GM21529 (cell line): ENCODE results near the gene LDLRAD3.

Source experiments
- ATAC-seq: cut with Tn5 transposase; IDR thresholded peaks from one replicate; pipeline ENCODE4 v1.9.1; 2021; ENCODE audit not compliant: unreplicated experiment

Gene LDLRAD3

DNA sequence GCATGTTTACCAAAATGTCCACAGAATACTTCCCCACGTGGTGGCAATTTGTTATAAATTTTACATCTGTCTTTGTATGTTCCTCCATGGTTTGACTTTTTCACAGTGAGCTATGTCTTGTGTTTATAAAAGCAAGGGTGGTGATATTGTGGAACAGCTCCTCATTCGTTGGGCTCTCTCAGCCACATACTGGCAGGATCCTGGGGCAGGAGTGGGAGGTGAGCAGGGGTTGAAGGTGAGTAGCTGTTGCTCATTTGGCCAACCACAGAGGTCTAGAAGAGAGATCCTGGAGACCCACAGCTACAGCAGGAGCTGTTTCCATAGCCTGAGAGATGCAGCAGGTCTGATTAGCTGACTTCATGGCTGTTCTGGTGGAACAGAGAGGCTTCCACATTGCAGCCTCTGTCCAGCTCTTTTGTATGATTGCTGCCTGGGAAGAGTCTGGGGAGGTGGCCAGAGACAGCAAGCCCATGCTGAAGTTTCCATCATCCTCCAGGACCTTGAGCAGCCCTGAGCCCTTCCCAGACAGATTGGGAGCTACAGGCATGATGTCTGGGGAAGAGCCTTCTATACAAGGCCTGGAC is 128.1 kb downstream of the LDLRAD3 start:
- ATAC-seq: no peak

DNA sequence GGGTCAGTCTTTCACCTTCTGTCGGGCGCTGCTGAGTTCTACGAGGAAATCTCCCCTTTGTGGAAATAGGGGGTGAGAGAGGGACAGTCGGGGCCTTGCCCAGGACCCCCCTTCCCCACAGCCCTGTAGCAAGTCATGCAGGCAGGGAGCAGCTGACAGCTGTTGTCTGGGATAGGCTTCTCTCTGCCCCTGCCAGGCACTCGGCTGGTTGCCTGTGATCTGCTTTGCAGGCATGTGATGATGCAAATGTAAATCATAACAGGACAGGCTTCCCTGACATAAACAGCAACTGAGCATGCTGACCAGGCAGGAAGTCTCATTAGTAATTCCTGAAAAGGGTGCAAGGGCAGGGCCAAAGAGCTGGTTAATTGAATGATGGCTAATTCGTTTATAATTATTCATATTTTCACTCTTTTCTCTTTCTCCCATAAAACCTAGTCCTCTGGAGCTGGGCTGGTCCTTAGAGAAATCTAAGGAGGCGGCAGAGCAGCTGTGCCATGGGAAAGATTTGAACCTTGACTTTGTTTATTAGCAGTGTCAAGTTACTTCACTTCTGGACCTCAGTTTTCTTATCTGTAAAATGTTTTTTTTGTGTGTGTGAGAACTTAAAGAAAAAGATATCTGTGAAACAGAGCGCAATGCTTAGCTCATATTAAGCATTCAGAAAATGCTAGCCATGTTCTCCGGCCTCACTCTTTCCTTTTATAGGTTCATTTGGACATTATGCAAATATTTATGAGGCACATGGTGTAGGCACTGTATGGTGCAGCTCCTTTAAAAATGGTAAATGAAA is 129.7 kb downstream of the LDLRAD3 start:
- ATAC-seq: no peak

DNA sequence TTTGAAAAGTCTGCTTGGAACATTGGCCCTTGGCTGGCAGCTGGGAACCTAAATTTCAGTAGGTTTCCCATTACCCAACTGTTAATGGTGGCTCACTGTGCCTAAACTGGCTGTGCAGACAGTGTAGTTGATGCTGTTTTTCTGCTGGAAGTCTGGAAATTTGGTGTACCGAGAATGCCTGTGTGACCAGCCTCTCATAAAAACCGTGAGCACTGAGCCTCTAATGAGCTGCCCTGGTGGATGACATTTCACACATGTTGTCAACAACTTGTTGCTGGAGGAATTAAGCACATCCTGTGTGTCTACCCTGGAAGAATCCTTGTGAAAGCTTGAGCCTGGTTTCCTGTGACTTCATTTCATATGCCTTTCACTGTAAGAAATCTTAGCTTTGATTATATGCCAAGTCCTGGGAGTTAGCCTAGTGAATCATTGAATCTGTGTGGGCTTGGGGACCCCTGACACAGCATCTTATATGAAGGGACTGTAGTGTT is 131.1 kb downstream of the LDLRAD3 start:
- ATAC-seq: no peak

DNA sequence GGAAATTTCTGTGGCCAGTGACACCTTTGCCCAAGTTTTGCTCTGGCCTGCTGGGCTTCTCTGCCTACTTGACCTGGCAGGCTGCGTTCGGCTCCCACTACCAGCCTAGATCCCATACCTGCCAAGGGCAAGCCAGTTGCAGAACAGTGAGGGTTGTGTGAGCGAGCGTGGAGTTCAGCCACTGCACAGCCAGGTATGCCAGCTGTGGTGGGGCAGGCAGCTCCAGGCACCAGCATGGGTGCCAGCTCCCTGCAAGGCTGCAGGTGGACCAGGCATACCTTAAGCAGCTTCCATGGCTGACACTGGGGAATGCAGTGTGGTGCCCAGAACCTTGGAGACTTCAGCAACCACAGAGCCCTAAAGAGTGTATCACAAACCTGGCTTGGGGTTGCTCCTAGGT is 133.5 kb downstream of the LDLRAD3 start:
- ATAC-seq: no peak

DNA sequence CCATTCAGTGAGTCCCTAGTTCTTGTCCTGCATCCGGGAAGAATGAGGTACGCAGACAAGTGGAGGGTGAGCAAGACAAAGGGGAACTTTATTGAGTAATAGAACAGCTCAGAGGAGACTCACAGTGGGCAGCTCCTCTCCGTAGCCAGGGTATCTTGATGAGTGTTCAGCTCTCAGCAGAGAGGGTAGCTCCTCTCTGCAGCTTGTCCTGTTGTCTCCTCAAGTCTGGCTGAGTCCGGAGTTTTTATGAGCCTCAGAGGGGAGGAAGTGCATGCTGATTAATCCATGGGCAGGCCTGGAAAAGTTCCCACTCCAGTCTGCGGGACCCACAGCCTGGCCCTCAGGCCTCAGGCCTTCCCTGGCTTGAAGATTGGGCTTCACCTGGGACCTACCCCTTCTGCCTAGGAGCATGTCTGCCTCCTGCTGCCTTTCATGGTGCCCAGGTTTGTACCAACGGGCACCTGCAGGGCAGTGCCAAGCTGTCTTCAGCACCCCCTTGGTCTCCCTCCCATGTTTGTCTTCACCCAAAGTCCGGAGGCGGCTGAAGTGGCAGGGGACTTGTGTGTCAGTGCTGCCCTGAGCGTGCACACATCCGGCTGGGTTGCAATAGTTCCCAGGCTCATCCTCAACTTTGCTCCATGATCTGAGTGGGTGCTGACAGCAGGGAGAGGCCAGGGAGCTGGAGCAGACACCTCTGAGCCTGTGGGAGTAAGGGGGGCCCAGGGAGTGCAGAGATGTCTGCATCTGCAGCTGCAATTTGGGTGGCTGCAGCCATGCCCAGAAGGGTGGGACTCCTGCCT is 134.2 kb downstream of the LDLRAD3 start:
- ATAC-seq: no peak

DNA sequence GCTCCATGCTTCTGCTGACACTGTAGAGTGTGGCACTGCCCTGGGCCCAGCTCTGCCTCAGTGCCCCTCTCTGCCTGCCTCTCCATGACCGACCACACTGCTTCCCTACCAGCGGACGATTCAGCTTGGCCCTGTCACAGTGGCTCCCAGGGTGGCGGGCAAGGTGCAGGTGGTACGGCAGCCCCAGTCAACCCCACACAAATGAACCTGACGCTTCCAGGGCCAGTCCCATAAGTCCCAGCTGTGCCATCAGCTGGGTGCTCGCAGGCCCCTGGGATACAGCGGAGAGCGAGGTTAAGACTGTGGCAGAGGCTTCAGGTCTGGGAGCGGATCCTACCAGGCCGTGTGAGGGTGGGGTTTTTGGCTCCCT is 134.8 kb downstream of the LDLRAD3 start:
- ATAC-seq: no peak

DNA sequence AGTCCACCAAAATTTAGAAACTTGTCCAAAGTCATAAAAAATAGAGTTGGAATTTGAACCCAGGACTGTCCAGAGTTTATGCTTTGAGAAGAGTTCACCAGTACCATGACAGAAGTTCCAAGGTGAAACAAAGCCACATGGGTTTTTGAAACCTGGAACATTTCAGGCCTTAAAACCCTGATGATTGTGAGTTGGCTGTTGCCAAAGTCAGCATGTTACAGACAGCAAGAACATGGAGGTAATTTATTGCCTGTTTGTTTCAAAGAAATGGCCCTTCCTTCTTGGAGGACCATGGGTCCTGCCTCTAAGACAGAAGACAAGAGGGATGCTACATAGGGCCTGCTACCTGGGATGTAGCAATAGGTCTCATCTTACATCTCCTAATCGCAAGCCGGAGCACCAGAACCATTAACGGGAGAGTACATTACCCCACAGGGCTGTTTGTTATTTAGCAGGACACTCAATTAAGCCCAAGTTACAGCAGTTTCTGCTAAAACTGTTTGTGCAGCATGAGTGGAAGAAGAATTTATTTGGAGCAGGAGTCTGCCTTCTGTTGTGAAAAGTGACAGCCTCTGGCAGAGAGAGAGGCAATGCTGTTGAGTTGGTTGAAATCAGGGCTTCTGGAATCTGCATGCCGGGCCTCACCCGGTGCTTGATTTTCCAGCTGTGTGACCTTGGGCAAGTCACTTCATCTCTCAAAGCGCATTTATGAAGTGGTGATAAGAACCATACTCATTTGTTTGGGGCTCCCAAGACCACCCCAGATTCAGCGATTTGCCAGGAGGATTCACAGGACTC is 136.2 kb downstream of the LDLRAD3 start:
- no peak for ATAC-seq

DNA sequence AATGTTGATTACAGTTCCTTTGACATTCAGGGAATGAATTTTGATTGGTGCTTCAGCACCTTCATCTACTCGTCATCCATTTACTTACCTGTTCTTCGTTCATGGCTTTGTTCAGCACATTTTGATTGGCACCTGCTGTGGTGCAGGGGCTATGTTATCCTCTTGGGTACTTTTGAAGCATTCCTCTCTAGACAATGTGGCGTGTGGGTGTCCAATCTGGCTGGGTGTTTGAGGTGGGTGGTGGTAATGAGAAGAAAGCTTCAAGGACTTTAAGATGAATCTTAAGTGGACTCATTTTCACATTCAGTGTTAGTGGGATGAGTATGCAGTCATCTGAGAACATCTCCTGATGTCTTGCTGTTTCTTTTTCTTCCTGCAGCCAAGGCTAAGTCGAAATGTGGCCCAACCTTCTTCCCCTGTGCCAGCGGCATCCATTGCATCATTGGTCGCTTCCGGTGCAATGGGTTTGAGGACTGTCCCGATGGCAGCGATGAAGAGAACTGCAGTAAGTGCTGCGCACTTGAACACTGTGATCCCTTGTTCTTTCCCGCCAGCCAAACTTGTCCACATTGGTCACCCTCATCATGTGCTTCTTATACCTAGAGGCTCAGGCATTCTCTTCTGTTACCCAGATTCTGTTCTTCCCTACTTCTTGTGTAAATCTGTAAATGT is 137.5 kb downstream of the LDLRAD3 start:
- no peak for ATAC-seq

DNA sequence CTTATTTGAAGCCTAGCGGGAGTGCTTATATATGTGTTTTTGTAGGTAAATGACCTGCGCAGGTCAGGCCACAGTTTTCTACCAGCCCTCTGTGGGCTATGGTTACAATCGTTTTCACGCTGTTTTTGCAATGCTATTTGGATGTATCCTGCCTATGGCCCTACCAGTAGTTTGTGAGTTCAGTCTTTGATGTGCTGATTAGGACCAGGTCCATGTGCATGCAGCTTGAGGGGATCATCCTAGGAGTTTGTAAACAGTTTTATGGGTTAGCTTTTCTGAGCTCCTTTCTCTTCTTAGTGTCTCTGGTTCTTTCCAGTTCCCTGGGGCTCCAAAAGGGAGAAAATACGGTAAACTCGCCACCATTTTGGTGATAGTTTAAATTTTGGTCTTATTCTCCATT is 142.5 kb downstream of the LDLRAD3 start:
- ATAC-seq: no peak

DNA sequence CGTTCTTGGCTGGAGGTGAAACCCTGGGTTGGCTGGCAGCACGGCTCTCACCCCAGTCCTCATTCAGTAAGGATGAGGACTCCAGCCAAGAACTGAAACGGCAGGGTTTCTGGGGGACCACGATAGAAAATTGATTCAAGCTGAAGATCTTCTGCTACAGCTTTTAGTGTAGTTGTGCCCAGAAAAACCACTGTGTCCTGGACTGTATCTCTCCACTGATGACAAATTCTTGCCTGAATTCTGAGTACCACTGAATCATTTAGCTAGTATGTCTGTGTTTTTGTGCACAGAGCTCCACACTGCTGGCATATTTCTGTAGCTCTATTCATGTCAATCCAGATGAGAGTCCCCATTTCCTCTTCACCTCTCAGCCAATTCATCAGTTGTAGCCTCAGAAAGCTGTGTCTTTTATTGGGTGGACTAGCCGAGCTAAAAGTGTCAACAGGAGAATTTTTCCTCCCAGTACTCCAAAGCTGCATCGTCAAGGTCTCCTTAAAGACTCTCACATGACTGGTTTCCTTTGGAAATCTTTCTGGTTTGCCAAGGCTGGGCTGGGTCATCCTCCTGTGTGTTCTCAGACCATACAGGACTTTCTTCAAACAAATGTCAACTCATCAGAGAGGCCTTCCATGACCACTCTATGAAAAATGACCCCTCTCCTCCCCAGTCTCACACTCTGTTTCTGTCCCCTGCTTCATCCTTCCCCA is 144.6 kb downstream of the LDLRAD3 start:
- ATAC-seq: no peak

DNA sequence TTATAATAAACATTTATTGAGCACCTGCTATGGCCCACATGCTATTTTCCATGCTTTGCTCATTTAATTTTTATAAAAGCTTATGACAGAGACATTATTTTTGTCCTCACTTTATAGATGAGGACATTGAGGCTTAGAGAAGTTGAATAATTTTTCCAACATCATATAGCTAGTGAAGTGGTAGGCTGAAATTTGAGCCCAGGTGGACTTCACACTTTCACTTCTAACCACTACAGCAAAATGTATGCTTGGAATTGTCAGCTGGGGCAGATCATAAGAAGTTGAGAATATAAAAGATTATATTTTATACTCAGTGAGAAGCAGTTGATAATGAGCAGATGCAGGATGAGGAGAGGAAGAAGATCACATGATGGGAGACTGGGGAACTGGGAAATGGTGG is 146.1 kb downstream of the LDLRAD3 start:
- no peak for ATAC-seq

DNA sequence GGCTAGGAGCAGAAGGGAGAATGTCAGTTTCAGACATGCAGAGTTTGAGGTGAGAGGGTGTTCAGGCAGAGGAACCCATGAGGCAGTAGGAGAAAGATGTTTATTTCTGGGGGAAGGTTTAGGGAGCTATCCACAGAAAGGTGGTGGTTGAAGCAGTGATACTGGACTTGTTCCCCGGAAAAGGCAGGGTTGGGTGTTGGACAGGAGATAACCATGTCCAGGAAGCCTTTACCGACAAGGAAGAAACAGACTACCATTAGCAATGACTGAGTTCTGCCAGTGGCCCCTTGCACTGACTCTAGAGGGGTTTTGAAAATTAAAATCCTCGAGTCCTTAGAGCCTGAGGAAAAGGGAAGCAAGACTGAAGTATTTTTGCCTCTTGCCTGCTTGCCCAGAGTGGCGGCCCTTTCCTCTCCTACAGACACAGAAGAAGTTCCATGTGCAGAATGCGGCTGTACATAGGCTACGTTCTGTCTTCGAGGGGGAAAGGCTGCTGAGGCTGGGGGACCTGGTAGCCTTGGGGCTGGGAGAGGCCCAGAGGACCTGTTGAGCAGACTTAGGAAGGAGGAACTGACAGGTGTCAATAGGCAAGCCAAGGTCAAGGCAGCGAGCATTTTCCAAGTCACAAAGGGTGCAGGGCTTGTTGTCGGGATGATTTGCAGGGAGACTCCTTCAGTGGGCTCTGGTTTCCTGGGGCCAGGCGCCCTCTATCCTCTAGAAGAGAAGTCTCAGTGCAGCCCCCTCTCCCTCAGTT is 146.7 kb downstream of the LDLRAD3 start:
- ATAC-seq: no peak

DNA sequence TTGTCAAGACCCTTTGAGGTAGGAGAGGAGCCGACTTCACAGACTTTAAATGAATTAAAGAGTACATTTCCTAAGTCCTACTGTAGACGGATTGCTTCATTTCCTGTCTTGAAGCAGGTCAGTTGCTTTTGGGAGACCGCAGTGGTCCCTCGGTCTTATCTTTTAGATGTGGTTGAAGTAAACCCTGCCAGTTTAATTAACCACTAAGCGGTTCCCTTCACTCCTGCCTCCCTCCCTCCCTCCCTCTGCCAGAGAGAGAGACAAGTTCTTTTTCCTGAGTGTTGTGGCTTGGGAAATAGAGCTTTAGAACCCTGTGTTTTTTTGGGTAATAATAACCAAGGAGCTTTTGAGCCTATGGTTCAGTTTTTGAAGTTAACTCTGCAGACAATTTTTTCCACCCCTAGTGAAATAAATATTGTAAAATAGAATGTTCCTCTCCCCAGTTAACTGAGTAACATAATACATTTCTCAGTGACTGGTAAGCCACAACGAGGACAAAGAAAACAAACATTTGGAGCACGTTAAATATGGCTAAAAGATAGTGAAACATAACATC is 147.5 kb downstream of the LDLRAD3 start:
- ATAC-seq: no peak

DNA sequence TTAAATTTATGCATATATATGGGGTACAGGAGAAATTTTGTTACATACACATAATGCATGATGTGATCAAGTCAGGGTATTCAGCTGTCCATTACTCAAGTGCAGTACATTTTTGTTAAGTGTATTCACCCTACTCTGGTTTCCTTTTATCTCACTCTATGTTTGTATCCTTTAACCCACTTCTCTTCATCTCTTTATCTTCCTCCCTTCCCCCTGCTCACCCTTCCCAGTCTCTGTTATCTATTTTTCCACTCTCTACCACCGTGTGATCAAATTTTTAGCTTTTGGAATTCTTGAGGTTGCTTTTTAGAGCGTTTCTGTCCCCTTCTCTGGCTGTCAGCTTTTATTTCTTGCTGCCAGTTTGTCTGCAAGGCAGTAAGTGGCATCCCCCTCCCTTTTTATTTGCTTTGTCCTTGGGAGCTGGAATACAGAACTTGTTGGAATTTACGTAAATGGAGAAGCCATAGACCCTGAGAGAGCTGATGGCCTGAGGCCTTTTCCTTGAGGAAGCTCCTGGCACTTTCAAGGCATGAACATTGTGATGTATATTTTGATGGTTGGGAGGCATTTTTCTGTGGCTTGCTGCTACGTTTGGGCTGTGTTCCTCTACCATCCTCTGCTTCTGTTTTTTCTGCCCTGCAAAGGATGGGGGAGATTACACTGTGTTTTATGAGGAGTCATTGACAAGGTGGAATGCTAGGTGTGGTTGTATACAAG is 148.6 kb downstream of the LDLRAD3 start:
- no peak for ATAC-seq

DNA sequence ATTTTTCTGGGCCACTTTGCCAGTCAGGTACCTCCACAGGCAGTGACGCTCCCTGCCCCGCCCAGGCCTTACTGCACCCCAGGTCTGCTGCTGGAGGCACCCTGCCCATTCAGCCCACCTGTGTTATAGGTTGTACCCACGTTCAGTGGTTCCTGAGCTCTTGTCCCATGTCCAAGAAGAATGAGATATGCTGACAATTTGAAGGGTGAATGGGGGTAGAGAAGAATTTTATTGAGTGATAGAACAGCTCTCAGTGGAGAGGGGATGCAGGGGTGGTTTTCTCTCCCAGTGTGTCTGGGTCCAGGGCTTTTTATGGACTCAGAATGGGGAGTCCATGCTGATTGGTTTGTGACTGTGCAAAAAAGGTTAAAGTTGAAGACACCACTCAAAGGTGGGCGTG is 149.7 kb downstream of the LDLRAD3 start:
- ATAC-seq: no peak

DNA sequence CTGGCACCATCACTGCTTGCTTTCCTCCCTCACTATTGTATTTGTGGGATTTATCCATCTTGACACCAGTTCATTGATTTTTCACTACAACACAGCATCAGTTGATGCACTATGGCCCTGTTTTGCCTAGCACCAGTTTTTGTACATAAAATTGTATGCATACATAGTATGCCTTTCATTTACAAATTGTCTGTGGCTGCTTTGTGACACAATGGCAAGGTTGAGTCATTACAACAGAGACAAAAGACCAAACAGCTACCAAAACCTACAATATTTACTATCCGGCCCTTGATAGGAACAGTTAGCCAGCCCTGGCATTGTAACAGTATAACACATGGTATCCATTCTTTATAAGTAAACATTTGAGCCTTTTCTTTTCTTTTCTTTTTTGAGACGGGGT is 150.3 kb downstream of the LDLRAD3 start:
- no peak for ATAC-seq

DNA sequence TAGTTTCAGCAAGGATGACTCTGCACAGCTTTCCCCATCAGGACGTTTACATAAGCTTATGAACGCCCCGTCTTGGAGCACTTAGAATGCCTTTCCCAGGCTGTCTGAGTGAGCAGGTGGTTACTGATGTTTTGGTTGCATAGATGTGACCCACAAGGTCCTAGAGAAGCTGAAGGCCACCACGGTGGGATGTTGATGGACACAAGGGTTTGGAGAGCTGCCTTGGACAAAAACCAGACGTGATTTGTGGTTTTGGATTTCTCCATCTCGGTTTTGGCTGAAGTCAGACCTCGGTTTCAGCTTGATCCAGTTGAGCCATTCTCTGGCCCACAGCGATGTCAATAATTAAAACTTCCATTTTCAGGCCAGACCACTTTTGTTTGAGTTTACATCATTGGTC is 151.9 kb downstream of the LDLRAD3 start:
- no peak for ATAC-seq

DNA sequence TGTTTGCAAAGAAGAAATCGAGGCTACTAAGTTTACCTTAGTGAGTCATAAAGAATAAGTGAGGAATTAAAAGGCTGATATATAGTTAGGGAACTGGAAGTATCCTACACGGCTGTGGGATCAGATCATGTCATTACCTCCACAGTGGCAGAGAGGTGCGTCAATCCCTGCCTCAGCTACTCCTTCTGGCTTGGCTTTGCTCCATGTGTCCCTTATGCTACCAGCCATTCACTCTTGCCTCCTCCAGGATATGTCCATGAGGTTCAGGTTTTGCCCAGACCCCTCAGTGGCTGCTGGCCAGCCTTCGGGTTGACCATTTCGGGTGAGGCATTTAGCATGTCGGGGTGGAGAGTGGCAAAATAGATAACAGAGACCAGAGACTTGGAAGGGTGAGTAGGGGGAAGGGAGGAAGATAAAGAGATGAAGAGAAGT is 153.4 kb downstream of the LDLRAD3 start:
- no peak for ATAC-seq
